GM23338 (cell line): ENCODE measurements around the gene DCST2. TPM values are rescaled to one million over a fixed set of nuclear protein-coding genes. Genes with fewer than 3 reads are reported as not detected.

Experiments used
- ATAC-seq: fragments of 200-7000 bp; cut with Tn5 transposase; 3 replicates; pipeline ENCODE4 v1.9.1; 2020
- DNase-seq: peaks from one replicate; pipeline ENCODE4 v3.0.0-alpha.2; 2015; ENCODE audit warnings: low spot score
- H2AFZ ChIP-seq: fragments of 200-600 bp; sonication (generic); 2 replicates; pipeline ENCODE4 v1.8.0; 2016; ENCODE audit warnings: antibody characterized with exemption, mild to moderate bottlenecking, moderate library complexity
- H3F3A ChIP-seq: fragments of 200-600 bp; sonication (generic); replicated peaks from 2 replicates; pipeline ENCODE4 v1.8.0; 2017; ENCODE audit warnings: antibody characterized with exemption, mixed run types, low read depth
- H3K27ac ChIP-seq: fragments of 200-600 bp; sonication (generic); 2 replicates; pipeline ENCODE4 v1.6.1; 2016; ENCODE audit warnings: low read depth
- H3K27me3 ChIP-seq: fragments of 200-600 bp; sonication (generic); 2 replicates; pipeline ENCODE4 v1.8.0; 2016; ENCODE audit warnings: mild to moderate bottlenecking, mixed run types, moderate library complexity; ENCODE audit not compliant: insufficient read depth
- H3K36me3 ChIP-seq: fragments of 200-600 bp; sonication (generic); 2 replicates; pipeline ENCODE4 v1.8.0; 2016; ENCODE audit warnings: mild to moderate bottlenecking; ENCODE audit not compliant: insufficient read depth
- H3K4me1 ChIP-seq: fragments of 200-600 bp; sonication (generic); 2 replicates; pipeline ENCODE4 v1.8.0; 2016; ENCODE audit warnings: mild to moderate bottlenecking, moderate library complexity; ENCODE audit not compliant: insufficient read depth
- H3K4me2 ChIP-seq: fragments of 200-600 bp; sonication (generic); 2 replicates; pipeline ENCODE4 v1.7.1; 2017; ENCODE audit warnings: mixed run types
- H3K4me3 ChIP-seq: fragments of 200-600 bp; sonication (generic); 2 replicates; pipeline ENCODE4 v1.6.1; 2016; ENCODE audit warnings: mixed run types
- H3K79me2 ChIP-seq: fragments of 200-600 bp; sonication (generic); replicated peaks from 2 replicates; pipeline ENCODE4 v1.8.0; 2017; ENCODE audit warnings: mild to moderate bottlenecking; ENCODE audit not compliant: insufficient read depth
- H3K9me2 ChIP-seq: fragments of 200-600 bp; sonication (generic); 2 replicates; pipeline ENCODE4 v1.8.0; 2017; ENCODE audit not compliant: insufficient read depth
- H4K20me1 ChIP-seq: fragments of 200-600 bp; sonication (generic); replicated peaks from 2 replicates; pipeline ENCODE4 v1.8.0; 2017; ENCODE audit warnings: mild to moderate bottlenecking; ENCODE audit not compliant: insufficient read depth
- H3K27ac Mint-ChIP-seq: 2 replicates; pipeline ENCODE4 v1.8.0; 2020; ENCODE audit warnings: inconsistent platforms, mild to moderate bottlenecking, moderate library complexity, mixed read lengths
- H3K27me3 Mint-ChIP-seq: 3 replicates; pipeline ENCODE4 v1.8.0; 2022; ENCODE audit warnings: low read depth, mild to moderate bottlenecking, moderate library complexity, mixed read lengths, inconsistent platforms; ENCODE audit not compliant: insufficient read depth, poor library complexity
- H3K36me3 Mint-ChIP-seq: 3 replicates; pipeline ENCODE4 v1.8.0; 2021; ENCODE audit warnings: low read depth, mild to moderate bottlenecking, inconsistent platforms, moderate library complexity, mixed read lengths
- H3K4me1 Mint-ChIP-seq: 3 replicates; pipeline ENCODE4 v1.8.0; 2020; ENCODE audit warnings: mild to moderate bottlenecking, inconsistent platforms, mixed read lengths
- H3K4me3 Mint-ChIP-seq: 3 replicates; pipeline ENCODE4 v1.8.0; 2021; ENCODE audit warnings: moderate library complexity, mild to moderate bottlenecking, inconsistent platforms, mixed read lengths
- H3K9me3 Mint-ChIP-seq: 3 replicates; pipeline ENCODE4 v1.8.0; 2020; ENCODE audit warnings: moderate library complexity, mild to moderate bottlenecking, inconsistent platforms, mixed read lengths
- CREB1 ChIP-seq: fragments of 250-450 bp; sonication (Bioruptor Pico); IDR thresholded peaks from 2 replicates; pipeline ENCODE4 v1.5.0; 2020; ENCODE audit warnings: low read depth, mild to moderate bottlenecking, moderate library complexity
- EZH2phosphoT487 ChIP-seq: fragments of 200-600 bp; sonication (generic); IDR thresholded peaks from one replicate; pipeline ENCODE4 v1.8.1; 2018; ENCODE audit warnings: antibody characterized with exemption; ENCODE audit not compliant: unreplicated experiment
- NANOG ChIP-seq: IDR thresholded peaks from 2 replicates; pipeline ENCODE4 v1.6.1; 2016; ENCODE audit warnings: antibody characterized with exemption, borderline replicate concordance
- STAT1 ChIP-seq: IDR thresholded peaks from one replicate; pipeline ENCODE4 v1.6.1; 2016; ENCODE audit warnings: antibody characterized with exemption; ENCODE audit not compliant: unreplicated experiment
- ZNF114 ChIP-seq: fragments of 250-450 bp; sonication (Bioruptor Pico); IDR thresholded peaks from 2 replicates; pipeline ENCODE4 v1.5.0; 2020; ENCODE audit warnings: mild to moderate bottlenecking, moderate library complexity
- polyA plus RNA-seq: library from polyadenylated mRNA; unstranded; fragments of >200 nt; fragmentation: Nextera tagmentation; extraction: Ambion mirVana; gene quantifications from 2 replicates; pipeline ENCODE4 v1.2.1, GENCODE V29; 2016
- total RNA-seq: library from RNA; depleted of rRNA; stranded (reverse); fragments of >200 nt; shearing (Covaris generic); gene quantifications from 2 replicates; pipeline ENCODE4 v1.2.3, GENCODE V29; 2014
- TF ChIP-seq, protein P1 (sequence below), 2 experiments: fragments of 200-600 bp in 1 of 2; sonication (generic) in 1 of 2; conservative IDR thresholded peaks; 2 replicates each; pipeline versions ENCODE4 v1.5.1 to v1.6.1; 2016 to 2017; ENCODE audit warnings: antibody characterized with exemption in 2 of 2, low read depth in 2 of 2, mild to moderate bottlenecking in 2 of 2, moderate library complexity in 1 of 2
- TF ChIP-seq, protein P2 (sequence below): IDR thresholded peaks from one replicate; pipeline ENCODE4 v1.6.1; 2018; ENCODE audit warnings: antibody characterized with exemption; ENCODE audit not compliant: unreplicated experiment
- TF ChIP-seq, protein P3 (sequence below): IDR thresholded peaks from 2 replicates; pipeline ENCODE4 v1.6.1; 2016; ENCODE audit warnings: antibody characterized with exemption

DCST2 gene
- total and polyA plus RNA-seq, 2 experiments from 2014 or later: 0.78 TPM; not detected in 1

DNA sequence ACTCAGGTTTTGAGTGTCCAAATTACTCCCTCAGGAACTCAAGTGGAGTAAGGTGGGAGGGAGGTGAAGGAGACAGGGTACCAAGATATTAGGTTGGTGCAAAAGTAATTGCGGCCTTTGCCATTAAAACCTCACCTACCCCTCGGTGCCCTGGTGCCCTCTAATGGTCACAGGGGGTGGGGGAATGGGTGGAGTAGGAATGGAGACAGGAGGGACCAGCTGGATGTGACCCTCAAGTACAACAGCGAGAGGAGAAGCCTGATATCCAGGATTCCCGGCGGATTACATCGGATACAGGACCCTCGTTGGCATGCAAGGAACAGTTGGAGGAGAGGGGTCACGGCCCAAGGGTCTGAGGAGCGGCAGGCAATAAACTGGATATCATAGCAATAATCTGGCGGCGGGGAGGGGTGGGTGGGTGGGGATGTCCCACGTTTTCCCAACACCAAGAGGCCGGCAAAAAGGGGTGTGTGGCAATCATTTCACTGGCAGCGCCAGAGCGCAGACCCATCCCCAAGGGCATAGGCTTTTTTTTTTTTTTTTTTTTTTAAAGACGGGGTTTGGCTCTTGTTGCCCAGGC is 35.3 kb downstream of the DCST2 start:
- Histone ChIP-seq H3K9me2 (no peaks in the 10 kb centered on the region), H3K4me1 (peaks cover 5% of the 10 kb centered on the region; the same call in 1 of the 2 replicates), H4K20me1 (no peaks in the 10 kb centered on the region), H3K4me2 (peak overlapping the region; percentile 82; the same call in 1 of the 2 replicates), H3K27ac (no peak overlapping the region), H3K4me3 (no peak overlapping the region), H3K36me3 (no peaks in the 10 kb centered on the region), H3F3A (peaks cover 19% of the 10 kb centered on the region), H3K79me2 (peaks cover 5% of the 10 kb centered on the region; the same call in 1 of the 2 replicates), H2AFZ (no peak overlapping the region), H3K27me3 (no peaks in the 10 kb centered on the region)
- TF ChIP-seq, protein P1, sequence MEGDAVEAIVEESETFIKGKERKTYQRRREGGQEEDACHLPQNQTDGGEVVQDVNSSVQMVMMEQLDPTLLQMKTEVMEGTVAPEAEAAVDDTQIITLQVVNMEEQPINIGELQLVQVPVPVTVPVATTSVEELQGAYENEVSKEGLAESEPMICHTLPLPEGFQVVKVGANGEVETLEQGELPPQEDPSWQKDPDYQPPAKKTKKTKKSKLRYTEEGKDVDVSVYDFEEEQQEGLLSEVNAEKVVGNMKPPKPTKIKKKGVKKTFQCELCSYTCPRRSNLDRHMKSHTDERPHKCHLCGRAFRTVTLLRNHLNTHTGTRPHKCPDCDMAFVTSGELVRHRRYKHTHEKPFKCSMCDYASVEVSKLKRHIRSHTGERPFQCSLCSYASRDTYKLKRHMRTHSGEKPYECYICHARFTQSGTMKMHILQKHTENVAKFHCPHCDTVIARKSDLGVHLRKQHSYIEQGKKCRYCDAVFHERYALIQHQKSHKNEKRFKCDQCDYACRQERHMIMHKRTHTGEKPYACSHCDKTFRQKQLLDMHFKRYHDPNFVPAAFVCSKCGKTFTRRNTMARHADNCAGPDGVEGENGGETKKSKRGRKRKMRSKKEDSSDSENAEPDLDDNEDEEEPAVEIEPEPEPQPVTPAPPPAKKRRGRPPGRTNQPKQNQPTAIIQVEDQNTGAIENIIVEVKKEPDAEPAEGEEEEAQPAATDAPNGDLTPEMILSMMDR (conservative IDR thresholded peaks at IDR 0.05; ENCODE audit: low read depth in 2 of 2): peak; percentile 50 to 67
- TF ChIP-seq CREB1 (CRISPR knock-in tag): no peak
- TF ChIP-seq, protein P2, sequence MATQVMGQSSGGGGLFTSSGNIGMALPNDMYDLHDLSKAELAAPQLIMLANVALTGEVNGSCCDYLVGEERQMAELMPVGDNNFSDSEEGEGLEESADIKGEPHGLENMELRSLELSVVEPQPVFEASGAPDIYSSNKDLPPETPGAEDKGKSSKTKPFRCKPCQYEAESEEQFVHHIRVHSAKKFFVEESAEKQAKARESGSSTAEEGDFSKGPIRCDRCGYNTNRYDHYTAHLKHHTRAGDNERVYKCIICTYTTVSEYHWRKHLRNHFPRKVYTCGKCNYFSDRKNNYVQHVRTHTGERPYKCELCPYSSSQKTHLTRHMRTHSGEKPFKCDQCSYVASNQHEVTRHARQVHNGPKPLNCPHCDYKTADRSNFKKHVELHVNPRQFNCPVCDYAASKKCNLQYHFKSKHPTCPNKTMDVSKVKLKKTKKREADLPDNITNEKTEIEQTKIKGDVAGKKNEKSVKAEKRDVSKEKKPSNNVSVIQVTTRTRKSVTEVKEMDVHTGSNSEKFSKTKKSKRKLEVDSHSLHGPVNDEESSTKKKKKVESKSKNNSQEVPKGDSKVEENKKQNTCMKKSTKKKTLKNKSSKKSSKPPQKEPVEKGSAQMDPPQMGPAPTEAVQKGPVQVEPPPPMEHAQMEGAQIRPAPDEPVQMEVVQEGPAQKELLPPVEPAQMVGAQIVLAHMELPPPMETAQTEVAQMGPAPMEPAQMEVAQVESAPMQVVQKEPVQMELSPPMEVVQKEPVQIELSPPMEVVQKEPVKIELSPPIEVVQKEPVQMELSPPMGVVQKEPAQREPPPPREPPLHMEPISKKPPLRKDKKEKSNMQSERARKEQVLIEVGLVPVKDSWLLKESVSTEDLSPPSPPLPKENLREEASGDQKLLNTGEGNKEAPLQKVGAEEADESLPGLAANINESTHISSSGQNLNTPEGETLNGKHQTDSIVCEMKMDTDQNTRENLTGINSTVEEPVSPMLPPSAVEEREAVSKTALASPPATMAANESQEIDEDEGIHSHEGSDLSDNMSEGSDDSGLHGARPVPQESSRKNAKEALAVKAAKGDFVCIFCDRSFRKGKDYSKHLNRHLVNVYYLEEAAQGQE: no peak
- peak; percentile 40 for DNase-seq
- no peak for ATAC-seq
- Mint-ChIP-seq H3K4me3 (peak overlapping the region; percentile 45), H3K27me3 (peaks cover 21% of the 10 kb centered on the region), H3K27ac (no peak overlapping the region), H3K36me3 (no peaks in the 10 kb centered on the region), H3K4me1 (peaks cover 22% of the 10 kb centered on the region), H3K9me3 (no peaks in the 10 kb centered on the region)

DNA sequence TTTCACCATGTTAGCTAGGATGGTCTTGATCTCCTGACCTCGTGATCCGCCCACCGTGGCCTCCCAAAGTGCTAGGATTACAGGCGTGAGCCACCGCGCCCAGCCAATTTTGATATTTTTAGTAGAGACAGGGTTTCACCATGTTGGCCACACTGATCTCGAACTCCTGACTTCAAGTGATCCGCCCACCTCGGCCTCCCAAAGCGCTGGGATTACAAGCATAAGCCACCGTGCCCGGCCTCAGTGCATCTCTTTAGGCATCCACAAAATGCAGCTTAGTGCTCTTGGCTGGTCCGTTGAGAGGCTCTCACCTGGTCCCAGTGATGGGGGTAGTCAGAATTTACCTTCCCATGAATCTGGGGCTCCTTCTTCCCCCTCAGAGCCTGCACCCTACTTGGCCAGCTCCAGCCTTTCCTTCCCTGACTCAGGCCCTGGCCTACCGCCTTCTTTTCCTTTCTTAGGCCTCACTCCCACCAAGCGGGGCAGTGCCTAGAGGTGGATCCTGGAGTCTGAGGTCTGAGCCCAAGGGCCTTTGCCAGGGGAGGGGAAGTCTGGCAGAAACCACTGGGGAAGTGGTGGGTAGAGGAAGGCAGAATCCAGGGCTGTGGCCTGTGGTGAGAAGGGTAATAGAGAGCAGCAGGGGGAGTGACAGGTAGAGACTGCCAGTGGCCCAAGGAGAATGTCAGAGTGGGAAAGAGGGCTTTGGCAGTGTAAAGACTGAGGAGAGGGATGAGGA is 36.4 kb downstream of the DCST2 start:
- Histone ChIP-seq H4K20me1 (no peaks in the 10 kb centered on the region), H3K27ac (no peak overlapping the region), H2AFZ (no peak overlapping the region), H3F3A (peaks cover 26% of the 10 kb centered on the region), H3K4me3 (no peak overlapping the region), H3K4me1 (peaks cover 5% of the 10 kb centered on the region; the same call in 1 of the 2 replicates), H3K36me3 (no peaks in the 10 kb centered on the region), H3K27me3 (no peaks in the 10 kb centered on the region), H3K79me2 (no peaks in the 10 kb centered on the region), H3K9me2 (no peaks in the 10 kb centered on the region), H3K4me2 (no peak overlapping the region)
- ATAC-seq: no peak
- no peak for DNase-seq
- TF ChIP-seq STAT1 (no peak), NANOG (no peak), ZNF114 (CRISPR knock-in tag) (no peak), EZH2phosphoT487 (no peak)
- TF ChIP-seq, protein P3, sequence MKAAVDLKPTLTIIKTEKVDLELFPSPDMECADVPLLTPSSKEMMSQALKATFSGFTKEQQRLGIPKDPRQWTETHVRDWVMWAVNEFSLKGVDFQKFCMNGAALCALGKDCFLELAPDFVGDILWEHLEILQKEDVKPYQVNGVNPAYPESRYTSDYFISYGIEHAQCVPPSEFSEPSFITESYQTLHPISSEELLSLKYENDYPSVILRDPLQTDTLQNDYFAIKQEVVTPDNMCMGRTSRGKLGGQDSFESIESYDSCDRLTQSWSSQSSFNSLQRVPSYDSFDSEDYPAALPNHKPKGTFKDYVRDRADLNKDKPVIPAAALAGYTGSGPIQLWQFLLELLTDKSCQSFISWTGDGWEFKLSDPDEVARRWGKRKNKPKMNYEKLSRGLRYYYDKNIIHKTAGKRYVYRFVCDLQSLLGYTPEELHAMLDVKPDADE: no peak
- TF ChIP-seq, protein P1 (conservative IDR thresholded peaks at IDR 0.05; ENCODE audit: low read depth in 2 of 2): no peak
- H3K27ac Mint-ChIP-seq: no peak overlapping the region
- H3K27me3 Mint-ChIP-seq: peaks cover 24% of the 10 kb centered on the region
- peaks cover 30% of the 10 kb centered on the region for H3K4me1 Mint-ChIP-seq
- no peaks in the 10 kb centered on the region for H3K9me3 Mint-ChIP-seq
- H3K4me3 Mint-ChIP-seq: no peak overlapping the region; the same call in 2 of the 3 replicates
- H3K36me3 Mint-ChIP-seq: peaks cover 5% of the 10 kb centered on the region; the same call in 1 of the 3 replicates
